Measurements from ENCODE around the gene SPON2. TPM values are rescaled to one million over a fixed set of nuclear protein-coding genes. Genes with fewer than 3 reads are reported as not detected.

The SPON2 gene
- total RNA-seq, 1 experiment from 2014 or later: 2.3 TPM

GRCh38 chr4:1164956-1165545, 7.3 kb downstream of the SPON2 start:
- H4K91ac ChIP-seq (ENCODE audit: insufficient read length, low read depth, low read length): no peak overlapping the region
- peaks cover 4% of the 10 kb centered on the region in 2 experiments; a peak in 3 of 4 replicates for H3K4me1 Mint-ChIP-seq
- H3K27me3 ChIP-seq (ENCODE audit: insufficient read depth, low read length): peaks cover 19% of the 10 kb centered on the region; the same call in 1 of the 2 replicates
- peaks cover 6 to 17% of the 10 kb centered on the region in 2 experiments for H3K9me3 Mint-ChIP-seq
- H3K79me2 ChIP-seq (ENCODE audit: insufficient read depth, low read length): no peaks in the 10 kb centered on the region
- TF ChIP-seq, protein P1, sequence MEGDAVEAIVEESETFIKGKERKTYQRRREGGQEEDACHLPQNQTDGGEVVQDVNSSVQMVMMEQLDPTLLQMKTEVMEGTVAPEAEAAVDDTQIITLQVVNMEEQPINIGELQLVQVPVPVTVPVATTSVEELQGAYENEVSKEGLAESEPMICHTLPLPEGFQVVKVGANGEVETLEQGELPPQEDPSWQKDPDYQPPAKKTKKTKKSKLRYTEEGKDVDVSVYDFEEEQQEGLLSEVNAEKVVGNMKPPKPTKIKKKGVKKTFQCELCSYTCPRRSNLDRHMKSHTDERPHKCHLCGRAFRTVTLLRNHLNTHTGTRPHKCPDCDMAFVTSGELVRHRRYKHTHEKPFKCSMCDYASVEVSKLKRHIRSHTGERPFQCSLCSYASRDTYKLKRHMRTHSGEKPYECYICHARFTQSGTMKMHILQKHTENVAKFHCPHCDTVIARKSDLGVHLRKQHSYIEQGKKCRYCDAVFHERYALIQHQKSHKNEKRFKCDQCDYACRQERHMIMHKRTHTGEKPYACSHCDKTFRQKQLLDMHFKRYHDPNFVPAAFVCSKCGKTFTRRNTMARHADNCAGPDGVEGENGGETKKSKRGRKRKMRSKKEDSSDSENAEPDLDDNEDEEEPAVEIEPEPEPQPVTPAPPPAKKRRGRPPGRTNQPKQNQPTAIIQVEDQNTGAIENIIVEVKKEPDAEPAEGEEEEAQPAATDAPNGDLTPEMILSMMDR (conservative IDR thresholded peaks at IDR 0.05): no peak
- no peak overlapping the region for H4K8ac ChIP-seq (replicated peaks; ENCODE audit: insufficient read length, low read depth, low read length)
- no peak overlapping the region for H3K14ac ChIP-seq (ENCODE audit: insufficient read depth, low read length)
- no peak overlapping the region for H2BK12ac ChIP-seq (ENCODE audit: insufficient read length, low read depth, low read length)
- no peaks in the 10 kb centered on the region for H3K4me1 ChIP-seq (ENCODE audit: insufficient read depth, low read length)
- H3K4ac ChIP-seq (ENCODE audit: low read depth, low read length): no peak overlapping the region
- no peak overlapping the region for H3K56ac ChIP-seq (ENCODE audit: insufficient read length, low read depth, low read length)
- H4K5ac ChIP-seq (ENCODE audit: insufficient read length, low read depth, low read length): no peak overlapping the region
- no peak overlapping the region for H3T11ph ChIP-seq (ENCODE audit: low read length)
- no peak overlapping the region for H3K23ac ChIP-seq (ENCODE audit: insufficient read length, low read depth, low read length)
- no peak for DNase-seq
- no peaks in the 10 kb centered on the region for H3K79me1 ChIP-seq (ENCODE audit: insufficient read depth, low read depth, low read length, poor library complexity, severe bottlenecking)
- peaks cover 0 to 2% (median 1%) of the 10 kb centered on the region in 3 experiments; a peak in 3 of 7 replicates for H3K36me3 Mint-ChIP-seq (ENCODE audit: insufficient read depth in 1 of 3, low read depth in 3 of 3)
- H2AK5ac ChIP-seq (ENCODE audit: insufficient read length, low read length): no peak overlapping the region
- H2BK15ac ChIP-seq (ENCODE audit: low read depth, low read length): no peak overlapping the region
- no peak overlapping the region for H3K27ac Mint-ChIP-seq
- no CpG with 5 or more reads among the region's 13 CpGs for WGBS (ENCODE audit: extremely low coverage, insufficient read length, low lambda C conversion rate)
- no peak overlapping the region for H2BK120ac ChIP-seq (ENCODE audit: low read depth, low read length, poor library complexity, severe bottlenecking)
- H3K4me3 Mint-ChIP-seq: no peak overlapping the region; a peak in 1 of 5 replicates
- no peak overlapping the region for H3K18ac ChIP-seq (ENCODE audit: insufficient read length, low read depth, low read length)
- H2AFZ ChIP-seq (ENCODE audit: low read length): no peak overlapping the region
- no peak overlapping the region for H3K27ac ChIP-seq (ENCODE audit: insufficient read length, low read depth, low read length)
- H2BK5ac ChIP-seq (ENCODE audit: insufficient read length, low read length): no peak overlapping the region
- H3K27me3 Mint-ChIP-seq (ENCODE audit: low read depth): peaks cover 73% of the 10 kb centered on the region
- H3K9ac ChIP-seq (ENCODE audit: extremely low read depth, insufficient read length, low read length): no peak overlapping the region
- H3K23me2 ChIP-seq (ENCODE audit: insufficient read length, low read depth, low read length, poor library complexity, severe bottlenecking): no peaks in the 10 kb centered on the region
- no peaks in the 10 kb centered on the region for H3K9me3 ChIP-seq (ENCODE audit: control insufficient read depth, low read depth, low read length)
- H2BK20ac ChIP-seq (ENCODE audit: low read depth, low read length, poor library complexity, severe bottlenecking): no peak overlapping the region
- H4K20me1 ChIP-seq (ENCODE audit: control insufficient read depth, insufficient read depth, insufficient read length): no peaks in the 10 kb centered on the region
- no peak overlapping the region for H3K4me2 ChIP-seq (ENCODE audit: insufficient read depth, insufficient read length, low read length)

Measured in H9 (cell line).